NCI-H2227 treated with DMSO at 0.1 percent for 48 hours (cell line): Measurements from ENCODE around the gene SIDT1.
A peak's percentile ranks its signal among the peaks of the same experiment; 100 is the strongest.

Experiments used
- DNase-seq: peaks from one replicate; lab custom pipeline; 2025; lab: John Stamatoyannopoulos, UW

SIDT1 gene

GRCh38 chr3:113531826-113532697 is at the start of gene SIDT1:
Gene SIDT1 (plus strand): TSS chr3:113532555. CDS start chr3:113533022, 467 bp downstream.
- no peak for DNase-seq

- DNase-seq: no peak
These were observed 47.2 kb upstream of the SIDT1 start for GRCh38 chr3:113485161-113485609.

- no peak for DNase-seq
These were observed 37.3 kb upstream of the SIDT1 start for GRCh38 chr3:113495035-113495434.

- DNase-seq: no peak
These were observed 35.4 kb upstream of the SIDT1 start for GRCh38 chr3:113496924-113497323.

- no peak for DNase-seq
These were observed 33.9 kb upstream of the SIDT1 start for GRCh38 chr3:113498221-113499005.

- DNase-seq: no peak
These were observed 33.3 kb upstream of the SIDT1 start for GRCh38 chr3:113499081-113499480.

- DNase-seq: no peak
These were observed 30.8 kb upstream of the SIDT1 start for GRCh38 chr3:113501597-113501996.

GRCh38 chr3:113505867-113506266 is 26.5 kb upstream of the SIDT1 start:
- no peak for DNase-seq

GRCh38 chr3:113507501-113508067 is 24.8 kb upstream of the SIDT1 start:
- no peak for DNase-seq

- DNase-seq: no peak
These were observed 23.4 kb upstream of the SIDT1 start for GRCh38 chr3:113508966-113509365.

- no peak for DNase-seq
These were observed 18.0 kb upstream of the SIDT1 start for GRCh38 chr3:113514265-113514769.

- peak; percentile 62 for DNase-seq
These were observed 16.2 kb upstream of the SIDT1 start for GRCh38 chr3:113516115-113516505.

- DNase-seq: no peak
These were observed 10.4 kb upstream of the SIDT1 start for GRCh38 chr3:113521981-113522380.

- DNase-seq: no peak
These were observed 9.1 kb upstream of the SIDT1 start for GRCh38 chr3:113523241-113523640.

- no peak for DNase-seq
These were observed 561 bp downstream of the SIDT1 start for GRCh38 chr3:113532698-113533533.

- DNase-seq: no peak
These were observed 1.2 kb downstream of the SIDT1 start for GRCh38 chr3:113533534-113533892.

- DNase-seq: no peak
These were observed 2.0 kb downstream of the SIDT1 start for GRCh38 chr3:113534365-113534764.

GRCh38 chr3:113535898-113536297 is 3.5 kb downstream of the SIDT1 start:
- DNase-seq: no peak

GRCh38 chr3:113536627-113537101 is 4.3 kb downstream of the SIDT1 start:
- DNase-seq: no peak

- no peak for DNase-seq
These were observed 4.8 kb downstream of the SIDT1 start for GRCh38 chr3:113537155-113537554.

- DNase-seq: no peak
These were observed 9.2 kb downstream of the SIDT1 start for GRCh38 chr3:113541519-113541918.
